Vagina (tissue), 2 donors: Measurements from ENCODE around the gene ALOXE3. TPM values are rescaled to one million over a fixed set of nuclear protein-coding genes. Genes with fewer than 3 reads are reported as not detected.
A peak's percentile ranks its signal among the peaks of the same experiment; 100 is the strongest.

ENCODE experiments used
- DNase-seq, 2 donors: peaks; one replicate each; pipeline ENCODE4 v3.0.0-alpha.2; 2017; ENCODE audit errors: extremely low spot score in 2 of 2
- H3K27ac ChIP-seq: fragments of 200-600 bp; sonication (generic); one replicate; pipeline ENCODE4 v1.5.1; 2019
- H3K27me3 ChIP-seq: fragments of 200-600 bp; sonication (generic); one replicate; pipeline ENCODE4 v1.5.1; 2019
- H3K36me3 ChIP-seq, 2 donors: fragments of 200-600 bp; sonication (generic); one replicate each; pipeline ENCODE4 v1.5.1; 2017 to 2019
- H3K4me1 ChIP-seq: fragments of 200-600 bp; sonication (generic); one replicate; pipeline ENCODE4 v1.5.1; 2019
- H3K4me3 ChIP-seq, 2 donors: fragments of 200-600 bp; sonication (generic); 1 replicate in 1 of 2; 2 replicates in 1 of 2; pipeline ENCODE4 v1.5.1; 2016 to 2019
- H3K9me3 ChIP-seq: fragments of 200-600 bp; sonication (generic); one replicate; pipeline ENCODE4 v1.5.1; 2019
- CTCF ChIP-seq, 3 experiments: fragments of 450-650 bp in 2 of 3; fragments of 200-600 bp in 1 of 3; sonication (generic) in 1 of 3; IDR thresholded peaks; one replicate each; pipeline ENCODE4 v1.5.1; 2017 to 2019; ENCODE audit warnings: antibody characterized with exemption in 3 of 3, mild to moderate bottlenecking in 2 of 3, moderate library complexity in 2 of 3
- POLR2A ChIP-seq, 2 donors: fragments of 450-650 bp; IDR thresholded peaks; one replicate each; pipeline ENCODE4 v1.6.1; 2017; ENCODE audit warnings: antibody characterized with exemption in 2 of 2, mild to moderate bottlenecking in 2 of 2, moderate library complexity in 2 of 2
- POLR2AphosphoS5 ChIP-seq, 2 donors: sonication (generic); formaldehyde crosslinking; IDR thresholded peaks; one replicate each; pipeline ENCODE4 v1.9.0; 2017; ENCODE audit warnings: antibody characterized with exemption in 2 of 2, mild to moderate bottlenecking in 2 of 2, low read depth in 1 of 2; ENCODE audit not compliant: insufficient read depth in 1 of 2
- intact Hi-C: fragments of 100-400 bp; cut with DNase I; formaldehyde crosslinking; loops from one replicate; pipeline ENCODE4 v1.15.1; 2023
- total RNA-seq: library from RNA; depleted of rRNA; stranded (reverse); fragments of >200 nt; gene quantifications from one replicate; pipeline ENCODE4 v1.2.3, GENCODE V29; 2016

ALOXE3 gene
- total RNA-seq, 1 donor from 2014 or later: 1.5 TPM

- Histone ChIP-seq H3K27me3 (no peaks in the 10 kb centered on the region), H3K4me3 (peak overlapping the region; percentile 84 to 98), H3K9me3 (no peaks in the 10 kb centered on the region), H3K4me1 (peaks cover 49% of the 10 kb centered on the region), H3K27ac (peak overlapping the region; percentile 100), H3K36me3 (peaks cover 8 to 17% of the 10 kb centered on the region in 2 donors)
- DNase-seq: peak in 1 of 2 donors; percentile 100
- TF ChIP-seq POLR2A (IDR thresholded peaks at IDR 0.05) (peak in 1 of 2 donors; percentile 91), CTCF (IDR thresholded peaks at IDR 0.05) (no peak), POLR2AphosphoS5 (IDR thresholded peaks at IDR 0.05; ENCODE audit: insufficient read depth in 1 of 2, low read depth in 1 of 2) (peak; percentile 100)
- intact Hi-C loops: no loop called here
These were observed 35.8 kb upstream of the ALOXE3 start for GRCh38 chr17:8153957-8154607.

- DNase-seq: peak in 1 of 2 donors; percentile 96
- H3K4me1 ChIP-seq: peaks cover 49% of the 10 kb centered on the region
- intact Hi-C loops: no loop called here
- TF ChIP-seq CTCF (IDR thresholded peaks at IDR 0.05): no peak
- peak in 1 of 2 donors; percentile 60 for TF ChIP-seq POLR2A (IDR thresholded peaks at IDR 0.05)
- peak in 1 of 2 donors; percentile 61 for TF ChIP-seq POLR2AphosphoS5 (IDR thresholded peaks at IDR 0.05; ENCODE audit: insufficient read depth in 1 of 2, low read depth in 1 of 2)
- H3K36me3 ChIP-seq: peaks cover 11 to 22% of the 10 kb centered on the region in 2 donors
- H3K9me3 ChIP-seq: no peaks in the 10 kb centered on the region
- H3K27ac ChIP-seq: peak overlapping the region; percentile 100
- no peaks in the 10 kb centered on the region for H3K27me3 ChIP-seq
- H3K4me3 ChIP-seq: peak overlapping the region; percentile 84 to 98
These were observed 35.2 kb upstream of the ALOXE3 start for GRCh38 chr17:8153525-8153956.

GRCh38 chr17:8153031-8153451 is 34.7 kb upstream of the ALOXE3 start:
- H3K9me3 ChIP-seq: no peaks in the 10 kb centered on the region
- peak overlapping the region; percentile 100 for H3K27ac ChIP-seq
- H3K27me3 ChIP-seq: no peaks in the 10 kb centered on the region
- H3K4me3 ChIP-seq: peak overlapping the region; percentile 84 to 98
- DNase-seq: no peak
- H3K4me1 ChIP-seq: peaks cover 47% of the 10 kb centered on the region
- intact Hi-C loops: no loop called here
- no peak for TF ChIP-seq CTCF (IDR thresholded peaks at IDR 0.05)
- TF ChIP-seq POLR2A (IDR thresholded peaks at IDR 0.05): no peak
- no peak for TF ChIP-seq POLR2AphosphoS5 (IDR thresholded peaks at IDR 0.05; ENCODE audit: insufficient read depth in 1 of 2, low read depth in 1 of 2)
- peaks cover 16 to 28% of the 10 kb centered on the region in 2 donors for H3K36me3 ChIP-seq

GRCh38 chr17:8152112-8152775 is 33.9 kb upstream of the ALOXE3 start, which contains the start of gene PER1:
TSS of gene PER1 (minus strand) at chr17:8152404. CDS start at chr17:8150706, 1,698 bp downstream.
- Histone ChIP-seq H3K36me3 (peaks cover 24 to 35% of the 10 kb centered on the region in 2 donors), H3K9me3 (no peaks in the 10 kb centered on the region), H3K4me3 (peak within 1 kb of the TSS; percentile 84 to 98), H3K27me3 (no peaks in the 10 kb centered on the region), H3K4me1 (peaks cover 47% of the 10 kb centered on the region), H3K27ac (peak within 1 kb of the TSS; percentile 100)
- DNase-seq: peak in 1 of 2 donors; percentile 99
- intact Hi-C loops: no loop called here
- TF ChIP-seq POLR2AphosphoS5 (IDR thresholded peaks at IDR 0.05; ENCODE audit: insufficient read depth in 1 of 2, low read depth in 1 of 2): peak; percentile 95 to 100
- no peak for TF ChIP-seq CTCF (IDR thresholded peaks at IDR 0.05)
- TF ChIP-seq POLR2A (IDR thresholded peaks at IDR 0.05): peak; percentile 39 to 98
